AG04450 (cell line): ENCODE data around the gene CD160. TPM values are rescaled to one million over a fixed set of nuclear protein-coding genes. Genes with fewer than 3 reads are reported as not detected.

Experiments
- polyA plus RNA-seq: library from polyadenylated mRNA; depleted of rRNA; stranded (reverse); fragments of >200 nt; gene quantifications from 2 replicates; pipeline ENCODE4 v1.2.3, GENCODE V29; 2011; rRNA removed

CD160 gene
- polyA plus RNA-seq, 1 experiment, result 0.05 TPM

Other genes with a start within 250 kb of the CD160 start
- 35.1 and 46.4 TPM in 2 replicates for gene GPR89A, start 111.5 kb upstream of the CD160 start, polyA plus RNA-seq
- 2.0 and 3.2 TPM in 2 replicates for gene PDZK1, start 12.1 kb upstream of the CD160 start, polyA plus RNA-seq
- gene RNF115, start 104.6 kb downstream of the CD160 start, polyA plus RNA-seq, result 30.0 and 32.9 TPM in 2 replicates
- gene POLR3C, start 104.7 kb downstream of the CD160 start, polyA plus RNA-seq, result 67.5 and 70.6 TPM in 2 replicates
- gene NUDT17, start 126.1 kb downstream of the CD160 start, polyA plus RNA-seq, result 3.3 and 3.7 TPM in 2 replicates
- 29.2 and 40.1 TPM in 2 replicates for gene PIAS3, start 139.6 kb downstream of the CD160 start, polyA plus RNA-seq
- 2.6 and 2.7 TPM in 2 replicates for gene ANKRD35, start 166.4 kb downstream of the CD160 start, polyA plus RNA-seq
- gene ITGA10, start 190.6 kb downstream of the CD160 start, polyA plus RNA-seq, result 0.68 and 0.78 TPM in 2 replicates
- gene PEX11B, start 199.2 kb downstream of the CD160 start, polyA plus RNA-seq, result 44.2 and 51.1 TPM in 2 replicates
- 134 and 158 TPM in 2 replicates for gene RBM8A, start 208.0 kb downstream of the CD160 start, polyA plus RNA-seq
- gene LIX1L, start 238.5 kb downstream of the CD160 start, polyA plus RNA-seq, result 39.3 and 47.2 TPM in 2 replicates
- gene ANKRD34A, start 245.1 kb downstream of the CD160 start, polyA plus RNA-seq, result 0.83 and 1.2 TPM in 2 replicates
- gene POLR3GL, start 245.2 kb downstream of the CD160 start, polyA plus RNA-seq, result 23.1 and 25.0 TPM in 2 replicates